OCI-LY1 (cell line): ENCODE results near the gene ARID5A.

Experiments used
- H2AFZ ChIP-seq: fragments of 200-600 bp; sonication (generic), shearing (Covaris generic); 2 replicates; pipeline ENCODE4 v1.6.0; 2014; ENCODE audit warnings: antibody characterized with exemption, mild to moderate bottlenecking, low read length
- H3F3A ChIP-seq: fragments of 200-600 bp; sonication (generic), shearing (Covaris generic); 2 replicates; pipeline ENCODE4 v1.6.0; 2014; ENCODE audit warnings: mild to moderate bottlenecking, antibody characterized with exemption, low read length, moderate library complexity; ENCODE audit not compliant: insufficient read depth
- H3K27ac ChIP-seq: fragments of 200-600 bp; sonication (generic); 2 replicates; pipeline ENCODE4 v1.5.1; 2014; ENCODE audit warnings: low read length, mixed run types, mild to moderate bottlenecking, low read depth; ENCODE audit not compliant: poor library complexity, severe bottlenecking
- H3K27me3 ChIP-seq: fragments of 200-600 bp; sonication (generic); 2 replicates; pipeline ENCODE4 v1.6.0; 2014; ENCODE audit warnings: antibody characterized with exemption, mild to moderate bottlenecking, low read length, moderate library complexity; ENCODE audit not compliant: insufficient read depth
- H3K36me3 ChIP-seq: fragments of 200-600 bp; sonication (generic); 2 replicates; pipeline ENCODE4 v1.6.1; 2014; ENCODE audit warnings: mild to moderate bottlenecking, antibody characterized with exemption, low read length, moderate library complexity, mixed read lengths; ENCODE audit not compliant: insufficient read depth
- H3K4me1 ChIP-seq: fragments of 200-600 bp; sonication (generic); 2 replicates; pipeline ENCODE4 v1.5.1; 2014; ENCODE audit warnings: mild to moderate bottlenecking, low read length, moderate library complexity; ENCODE audit not compliant: insufficient read depth, severe bottlenecking
- H3K4me2 ChIP-seq: fragments of 200-600 bp; sonication (generic), shearing (Covaris generic); 2 replicates; pipeline ENCODE4 v1.6.1; 2014; ENCODE audit warnings: low read length
- H3K4me3 ChIP-seq: fragments of 200-600 bp; sonication (generic); 2 replicates; pipeline ENCODE4 v1.5.1; 2014; ENCODE audit warnings: low read length, low read depth, mild to moderate bottlenecking, mixed read lengths; ENCODE audit not compliant: poor library complexity, severe bottlenecking
- H3K79me2 ChIP-seq: fragments of 200-600 bp; shearing (Covaris generic); 2 replicates; pipeline ENCODE4 v1.6.1; 2016; ENCODE audit warnings: mixed run types, low read length, mixed read lengths; ENCODE audit not compliant: insufficient read depth
- H3K9ac ChIP-seq: fragments of 200-600 bp; sonication (generic), shearing (Covaris generic); 2 replicates; pipeline ENCODE4 v1.6.1; 2014; ENCODE audit warnings: mild to moderate bottlenecking, low read length, mixed read lengths
- H3K9me2 ChIP-seq: fragments of 200-600 bp; sonication (generic), shearing (Covaris generic); 2 replicates; pipeline ENCODE4 v1.6.1; 2014; ENCODE audit warnings: low read depth, mild to moderate bottlenecking, low read length, mixed read lengths
- H3K9me3 ChIP-seq: fragments of 200-600 bp; shearing (Covaris generic); 2 replicates; pipeline ENCODE4 v1.6.1; 2014; ENCODE audit warnings: low read length, mixed read lengths
- H4K20me1 ChIP-seq: fragments of 200-600 bp; sonication (generic), shearing (Covaris generic); 2 replicates; pipeline ENCODE4 v1.6.0; 2016; ENCODE audit warnings: mild to moderate bottlenecking, low read length; ENCODE audit not compliant: insufficient read depth
- EZH2 ChIP-seq: fragments of 200-600 bp; sonication (generic), shearing (Covaris generic); IDR thresholded peaks from 2 replicates; pipeline ENCODE4 v1.8.0; 2017; ENCODE audit warnings: borderline replicate concordance, mixed run types, mild to moderate bottlenecking, antibody characterized with exemption, low read length, moderate library complexity, mixed read lengths
- TF ChIP-seq, protein P1 (sequence below): fragments of 200-600 bp; sonication (generic), shearing (Covaris generic); IDR thresholded peaks from 2 replicates; pipeline ENCODE4 v1.5.1; 2017; ENCODE audit warnings: mild to moderate bottlenecking, antibody characterized with exemption, low read length, moderate library complexity, mixed read lengths

ARID5A gene

DNA sequence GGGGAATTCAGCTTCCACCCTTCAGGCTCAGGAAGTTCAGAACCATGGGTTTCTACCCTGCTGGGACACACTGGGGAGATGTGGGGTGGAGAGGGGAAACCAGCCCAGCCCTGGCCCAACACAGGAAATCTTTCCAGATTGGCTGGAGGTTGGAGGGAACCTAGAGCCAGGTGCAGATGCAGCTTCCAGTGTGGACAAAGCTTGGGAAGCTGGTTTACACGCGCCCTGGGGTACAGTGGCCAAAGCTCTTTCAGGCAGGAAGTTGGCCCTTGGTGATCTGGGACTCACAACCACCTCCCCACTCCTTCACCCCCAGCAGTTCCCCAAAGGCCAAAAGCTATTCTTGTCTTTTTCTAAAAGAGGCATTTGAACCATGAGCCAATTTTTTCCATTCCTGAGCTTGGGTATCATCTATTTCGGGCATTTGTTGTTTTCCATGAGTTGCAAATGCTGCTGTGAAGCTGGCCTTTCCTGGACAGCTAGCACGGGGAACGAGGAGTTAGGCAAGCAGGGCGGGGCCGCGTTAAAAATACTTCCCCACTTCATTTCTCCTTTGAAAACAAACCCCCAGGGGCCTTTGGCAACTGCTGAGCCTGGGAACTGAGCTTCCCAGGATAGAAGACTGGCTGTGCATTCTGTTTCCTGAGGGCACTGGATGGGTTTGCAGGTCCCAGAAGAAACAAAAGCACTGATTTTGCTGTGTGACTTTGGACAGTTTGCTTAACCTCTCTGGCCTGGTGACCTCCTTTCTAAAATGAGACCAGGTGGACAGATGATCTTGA lies 3.1 kb upstream of the ARID5A start:
- H3K79me2 ChIP-seq, result no peaks in the 10 kb centered on the region
- H2AFZ ChIP-seq, result no peak overlapping the region
- H3K27ac ChIP-seq, result no peak overlapping the region
- no peaks in the 10 kb centered on the region for H3K9me3 ChIP-seq
- H3K4me1 ChIP-seq, result peaks cover 17% of the 10 kb centered on the region
- H3K9me2 ChIP-seq, result no peaks in the 10 kb centered on the region
- H3K4me2 ChIP-seq, result no peak overlapping the region
- no peak overlapping the region for H3K4me3 ChIP-seq
- no peaks in the 10 kb centered on the region for H3K36me3 ChIP-seq
- no peaks in the 10 kb centered on the region for H4K20me1 ChIP-seq
- peaks cover 7% of the 10 kb centered on the region for H3K27me3 ChIP-seq
- H3K9ac ChIP-seq, result no peak overlapping the region
- TF ChIP-seq EZH2, result no peak
- TF ChIP-seq, protein P1, sequence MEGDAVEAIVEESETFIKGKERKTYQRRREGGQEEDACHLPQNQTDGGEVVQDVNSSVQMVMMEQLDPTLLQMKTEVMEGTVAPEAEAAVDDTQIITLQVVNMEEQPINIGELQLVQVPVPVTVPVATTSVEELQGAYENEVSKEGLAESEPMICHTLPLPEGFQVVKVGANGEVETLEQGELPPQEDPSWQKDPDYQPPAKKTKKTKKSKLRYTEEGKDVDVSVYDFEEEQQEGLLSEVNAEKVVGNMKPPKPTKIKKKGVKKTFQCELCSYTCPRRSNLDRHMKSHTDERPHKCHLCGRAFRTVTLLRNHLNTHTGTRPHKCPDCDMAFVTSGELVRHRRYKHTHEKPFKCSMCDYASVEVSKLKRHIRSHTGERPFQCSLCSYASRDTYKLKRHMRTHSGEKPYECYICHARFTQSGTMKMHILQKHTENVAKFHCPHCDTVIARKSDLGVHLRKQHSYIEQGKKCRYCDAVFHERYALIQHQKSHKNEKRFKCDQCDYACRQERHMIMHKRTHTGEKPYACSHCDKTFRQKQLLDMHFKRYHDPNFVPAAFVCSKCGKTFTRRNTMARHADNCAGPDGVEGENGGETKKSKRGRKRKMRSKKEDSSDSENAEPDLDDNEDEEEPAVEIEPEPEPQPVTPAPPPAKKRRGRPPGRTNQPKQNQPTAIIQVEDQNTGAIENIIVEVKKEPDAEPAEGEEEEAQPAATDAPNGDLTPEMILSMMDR, result no peak
- no peaks in the 10 kb centered on the region for H3F3A ChIP-seq

DNA sequence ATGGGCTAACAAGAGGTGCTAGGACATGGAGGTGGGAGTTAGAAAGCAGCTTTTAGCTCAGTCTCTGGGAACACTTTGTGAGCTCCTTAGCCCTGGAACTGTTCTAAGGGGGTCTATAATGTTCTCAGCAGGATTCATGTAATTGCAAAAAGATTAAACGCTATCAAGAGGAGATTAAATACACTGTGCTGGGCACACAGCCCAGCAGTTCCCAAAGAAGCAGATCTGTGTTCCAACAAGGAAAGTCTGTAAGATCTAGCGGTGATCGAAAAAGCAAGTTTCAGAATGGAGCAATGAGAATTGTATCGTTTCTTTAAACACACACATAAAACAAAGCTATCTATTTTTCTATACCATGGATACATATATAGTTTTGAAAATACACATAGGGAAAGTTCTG lies 2.4 kb upstream of the ARID5A start:
- H3F3A ChIP-seq, result no peaks in the 10 kb centered on the region
- H2AFZ ChIP-seq, result no peak overlapping the region
- no peaks in the 10 kb centered on the region for H3K9me3 ChIP-seq
- H3K36me3 ChIP-seq, result no peaks in the 10 kb centered on the region
- no peak overlapping the region for H3K9ac ChIP-seq
- H4K20me1 ChIP-seq, result no peaks in the 10 kb centered on the region
- peaks cover 7% of the 10 kb centered on the region for H3K27me3 ChIP-seq
- no peak overlapping the region for H3K4me2 ChIP-seq
- TF ChIP-seq EZH2, result no peak
- TF ChIP-seq, protein P1, result no peak
- H3K27ac ChIP-seq, result no peak overlapping the region
- H3K4me1 ChIP-seq, result peaks cover 18% of the 10 kb centered on the region
- no peak overlapping the region for H3K4me3 ChIP-seq
- no peaks in the 10 kb centered on the region for H3K79me2 ChIP-seq
- H3K9me2 ChIP-seq, result no peaks in the 10 kb centered on the region

DNA sequence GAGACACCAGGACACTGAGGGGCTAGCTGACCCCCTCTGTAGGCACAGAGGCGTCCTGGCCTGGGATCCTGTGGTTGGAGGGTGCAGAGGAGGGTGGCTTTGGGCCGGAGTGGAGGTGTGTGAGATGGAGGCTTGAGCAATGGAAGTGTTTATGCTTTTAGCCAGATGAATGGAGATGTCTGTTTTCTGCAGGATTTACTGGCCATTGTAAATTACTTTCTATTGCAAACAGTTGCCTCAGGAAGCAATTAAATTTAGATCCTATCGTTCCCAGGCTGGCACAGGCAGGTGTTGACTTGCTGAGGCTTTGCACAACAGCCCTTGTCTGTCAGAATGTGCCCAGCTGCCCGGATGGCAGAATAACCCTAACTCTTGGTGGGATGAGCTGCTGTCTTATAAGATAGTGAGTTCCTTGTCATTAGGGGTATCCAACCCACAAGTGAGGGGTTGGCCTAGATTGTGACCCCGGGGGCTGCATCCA lies 1.8 kb upstream of the ARID5A start:
- Histone ChIP-seq H3F3A (no peaks in the 10 kb centered on the region), H4K20me1 (no peaks in the 10 kb centered on the region), H3K4me3 (no peak overlapping the region), H3K9ac (no peak overlapping the region), H3K27me3 (peaks cover 7% of the 10 kb centered on the region), H3K4me2 (no peak overlapping the region), H3K4me1 (peaks cover 18% of the 10 kb centered on the region), H3K79me2 (no peaks in the 10 kb centered on the region), H3K9me3 (no peaks in the 10 kb centered on the region), H3K36me3 (no peaks in the 10 kb centered on the region), H3K9me2 (no peaks in the 10 kb centered on the region), H3K27ac (no peak overlapping the region), H2AFZ (no peak overlapping the region)
- TF ChIP-seq, protein P1, result no peak
- no peak for TF ChIP-seq EZH2
